Measurements from ENCODE around the gene SPECC1L. TPM values are rescaled to one million over a fixed set of nuclear protein-coding genes. Genes with fewer than 3 reads are reported as not detected.
A peak's percentile ranks its signal among the peaks of the same experiment; 100 is the strongest.

The SPECC1L gene
- total and polyA plus RNA-seq, 2 of the 8 experiments (the other 6 are each of a cell fraction or from before 2014, with no cell fraction given) = 15.7 to 61.6 TPM

- no peak for TF ChIP-seq SIX5 (IDR thresholded peaks at IDR 0.05; ENCODE audit: low read depth, low read length)
- TF ChIP-seq POLR2A (IDR thresholded peaks at IDR 0.05; ENCODE audit: control extremely low read depth in 1 of 2, low read depth in 2 of 2, low read length in 2 of 2) = no peak
- TF ChIP-seq RAD21 (IDR thresholded peaks at IDR 0.05 in 1 of 2, conservative IDR thresholded peaks at IDR 0.05 in 1 of 2; ENCODE audit: low read depth in 2 of 2, low read length in 2 of 2) = peak; percentile 45 to 69
- TF ChIP-seq CEBPB (IDR thresholded peaks at IDR 0.05; ENCODE audit: low read depth, low read length) = no peak
- peak; percentile 22 for TF ChIP-seq ASH2L (IDR thresholded peaks at IDR 0.05; ENCODE audit: low read length)
- TF ChIP-seq CBX5 (IDR thresholded peaks at IDR 0.05; ENCODE audit: low read depth, low read length) = no peak
- no peak for TF ChIP-seq USF2 (IDR thresholded peaks at IDR 0.05; ENCODE audit: low read length)
These were observed 152.9 kb downstream of the SPECC1L start (continued) for GRCh38 chr22:24423519-24424000.
